IgD-negative memory B cell (primary cell): ENCODE measurements around the gene GRPEL2. TPM values are rescaled to one million over a fixed set of nuclear protein-coding genes. Genes with fewer than 3 reads are reported as not detected.

Experiments used
- polyA plus RNA-seq: library from polyadenylated mRNA; unstranded; fragments of 300-500 nt; fragmentation: Illumina TruSeq; gene quantifications from one replicate; pipeline ENCODE4 v1.2.3, GENCODE V29; 2021

GRPEL2 gene
- polyA plus RNA-seq, 1 donor from 2014 or later, result 1.8 TPM

Other genes with a start within 250 kb of the GRPEL2 start
- gene ABLIM3, start 204.0 kb upstream of the GRPEL2 start, polyA plus RNA-seq, result 0.14 TPM
- gene AFAP1L1, start 73.6 kb upstream of the GRPEL2 start, polyA plus RNA-seq, result not detected
- 7.7 TPM for gene PCYOX1L, start 12.5 kb downstream of the GRPEL2 start, polyA plus RNA-seq
- gene IL17B, start 33.8 kb downstream of the GRPEL2 start, polyA plus RNA-seq, result not detected
- 124 TPM for gene CSNK1A1, start 205.9 kb downstream of the GRPEL2 start, polyA plus RNA-seq
- gene ARHGEF37, start 236.0 kb downstream of the GRPEL2 start, polyA plus RNA-seq, result 0.36 TPM